NCI-H345 (cell line): Measurements from ENCODE around the gene KLK1.

Source experiments
- DNase-seq: peaks from one replicate; lab custom pipeline; 2025; lab: John Stamatoyannopoulos, UW

The KLK1 gene

GRCh38 chr19:50823389-50824042, at the start of gene KLK1:
Gene KLK1 (minus strand): TSS chr19:50823787. CDS start chr19:50823748, 39 bp downstream.
- DNase-seq, result no peak

DNA sequence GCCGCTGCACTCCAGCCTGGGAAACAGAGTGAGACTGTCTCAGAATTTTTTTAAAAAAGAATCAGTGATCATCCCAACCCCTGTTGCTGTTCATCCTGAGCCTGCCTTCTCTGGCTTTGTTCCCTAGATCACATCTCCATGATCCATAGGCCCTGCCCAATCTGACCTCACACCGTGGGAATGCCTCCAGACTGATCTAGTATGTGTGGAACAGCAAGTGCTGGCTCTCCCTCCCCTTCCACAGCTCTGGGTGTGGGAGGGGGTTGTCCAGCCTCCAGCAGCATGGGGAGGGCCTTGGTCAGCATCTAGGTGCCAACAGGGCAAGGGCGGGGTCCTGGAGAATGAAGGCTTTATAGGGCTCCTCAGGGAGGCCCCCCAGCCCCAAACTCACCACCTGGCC, 49.5 kb upstream of the KLK1 start, which contains the start of gene KLK2:
TSS of gene KLK2 (plus strand) at position 384 of the 400 bp plus-strand sequence. CDS start 35 bp downstream, outside the sequence.
- no peak for DNase-seq

- DNase-seq, result no peak
These were observed 47.0 kb upstream of the KLK1 start for GRCh38 chr19:50870417-50871089.

DNA sequence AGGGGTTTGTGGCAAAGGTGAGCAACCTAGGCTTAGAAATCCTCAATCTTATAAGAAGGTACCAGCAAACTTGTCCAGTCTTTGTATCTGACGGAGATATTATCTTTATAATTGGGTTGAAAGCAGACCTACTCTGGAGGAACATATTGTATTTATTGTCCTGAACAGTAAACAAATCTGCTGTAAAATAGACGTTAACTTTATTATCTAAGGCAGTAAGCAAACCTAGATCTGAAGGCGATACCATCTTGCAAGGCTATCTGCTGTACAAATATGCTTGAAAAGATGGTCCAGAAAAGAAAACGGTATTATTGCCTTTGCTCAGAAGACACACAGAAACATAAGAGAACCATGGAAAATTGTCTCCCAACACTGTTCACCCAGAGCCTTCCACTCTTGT, 45.9 kb upstream of the KLK1 start:
- DNase-seq, result no peak

- no peak for DNase-seq
These were observed 38.1 kb upstream of the KLK1 start for GRCh38 chr19:50861496-50862286.

GRCh38 chr19:50861010-50861409, 37.4 kb upstream of the KLK1 start:
- DNase-seq, result no peak

GRCh38 chr19:50859849-50860248, 36.3 kb upstream of the KLK1 start:
- DNase-seq, result no peak

DNA sequence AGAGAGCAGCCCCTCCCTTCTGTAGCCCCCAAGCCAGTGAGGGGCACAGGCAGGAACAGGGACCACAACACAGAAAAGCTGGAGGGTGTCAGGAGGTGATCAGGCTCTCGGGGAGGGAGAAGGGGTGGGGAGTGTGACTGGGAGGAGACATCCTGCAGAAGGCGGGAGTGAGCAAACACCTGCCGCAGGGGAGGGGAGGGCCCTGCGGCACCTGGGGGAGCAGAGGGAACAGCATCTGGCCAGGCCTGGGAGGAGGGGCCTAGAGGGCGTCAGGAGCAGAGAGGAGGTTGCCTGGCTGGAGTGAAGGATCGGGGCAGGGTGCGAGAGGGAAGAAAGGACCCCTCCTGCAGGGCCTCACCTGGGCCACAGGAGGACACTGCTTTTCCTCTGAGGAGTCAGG, 35.3 kb upstream of the KLK1 start:
- DNase-seq, result peak; percentile 81

DNA sequence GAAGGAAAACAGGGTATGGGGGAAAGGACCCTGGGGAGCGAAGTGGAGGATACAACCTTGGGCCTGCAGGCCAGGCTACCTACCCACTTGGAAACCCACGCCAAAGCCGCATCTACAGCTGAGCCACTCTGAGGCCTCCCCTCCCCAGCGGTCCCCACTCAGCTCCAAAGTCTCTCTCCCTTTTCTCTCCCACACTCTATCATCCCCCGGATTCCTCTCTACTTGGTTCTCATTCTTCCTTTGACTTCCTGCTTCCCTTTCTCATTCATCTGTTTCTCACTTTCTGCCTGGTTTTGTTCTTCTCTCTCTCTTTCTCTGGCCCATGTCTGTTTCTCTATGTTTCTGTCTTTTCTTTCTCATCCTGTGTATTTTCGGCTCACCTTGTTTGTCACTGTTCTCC, 33.8 kb upstream of the KLK1 start:
- DNase-seq, result no peak

- DNase-seq, result no peak
These were observed 31.2 kb upstream of the KLK1 start, which contains the start of gene KLK3 for GRCh38 chr19:50854636-50855410. Gene KLK3 (plus strand): TSS chr19:50854915. CDS start chr19:50854956, 41 bp downstream.

GRCh38 chr19:50851620-50852019, 28.0 kb upstream of the KLK1 start:
- DNase-seq, result no peak

- no peak for DNase-seq
These were observed 27.2 kb upstream of the KLK1 start for GRCh38 chr19:50850738-50851137.

DNA sequence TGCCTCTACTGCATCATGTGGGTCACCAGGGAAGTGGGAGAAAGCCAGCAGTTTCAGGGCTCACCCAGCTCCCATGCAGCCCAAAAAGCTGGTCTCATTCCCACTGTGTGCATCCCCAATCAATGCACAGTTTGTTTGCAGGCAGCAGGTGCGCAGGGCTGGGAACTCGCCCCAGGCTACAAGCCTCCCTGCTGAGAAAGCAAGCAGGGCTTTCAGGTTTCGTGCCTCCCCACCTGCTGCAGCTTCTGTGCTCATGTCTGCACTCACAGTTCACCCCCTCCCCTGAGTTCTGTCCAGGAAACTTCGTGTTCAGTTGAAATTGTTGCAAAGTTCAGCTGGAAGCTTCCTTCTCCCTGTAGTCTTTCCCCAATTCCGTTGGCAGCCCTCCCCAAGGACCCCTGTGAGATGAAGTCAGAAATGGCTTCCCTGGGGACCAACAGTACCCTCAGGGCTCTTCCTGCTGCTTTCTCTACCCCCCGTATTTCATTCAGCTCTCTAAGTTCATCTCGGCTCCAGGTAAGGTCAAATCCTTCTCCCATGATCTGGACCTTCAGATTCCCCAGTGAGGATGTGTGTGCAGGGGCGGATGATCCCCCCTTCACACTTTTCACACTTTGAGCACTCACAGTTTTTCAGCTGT, 20.8 kb upstream of the KLK1 start:
- peak; percentile 92 for DNase-seq

GRCh38 chr19:50843701-50844221, 20.2 kb upstream of the KLK1 start:
- DNase-seq, result peak; percentile 73

DNA sequence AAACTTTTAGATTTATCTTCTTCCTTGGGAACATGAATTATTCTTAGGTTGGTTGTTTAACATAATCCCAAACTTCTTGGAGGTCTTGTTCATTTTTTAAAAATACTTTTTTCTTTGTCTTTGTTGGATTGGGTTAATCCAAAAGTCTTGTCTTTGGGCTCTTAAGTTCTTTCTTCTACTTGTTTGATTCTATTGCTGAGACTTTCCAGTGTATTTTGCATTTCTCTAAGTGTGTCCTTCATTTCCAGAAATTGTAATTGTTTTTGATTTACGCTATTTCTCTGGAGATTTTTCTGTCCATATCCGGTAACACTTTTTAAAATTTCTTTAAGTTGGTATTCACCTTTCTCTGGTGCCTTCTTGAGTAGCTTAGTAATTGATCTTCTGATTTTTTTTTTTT, 19.6 kb upstream of the KLK1 start:
- no peak for DNase-seq

- DNase-seq, result no peak
These were observed 18.5 kb upstream of the KLK1 start for GRCh38 chr19:50842130-50842529.

DNA sequence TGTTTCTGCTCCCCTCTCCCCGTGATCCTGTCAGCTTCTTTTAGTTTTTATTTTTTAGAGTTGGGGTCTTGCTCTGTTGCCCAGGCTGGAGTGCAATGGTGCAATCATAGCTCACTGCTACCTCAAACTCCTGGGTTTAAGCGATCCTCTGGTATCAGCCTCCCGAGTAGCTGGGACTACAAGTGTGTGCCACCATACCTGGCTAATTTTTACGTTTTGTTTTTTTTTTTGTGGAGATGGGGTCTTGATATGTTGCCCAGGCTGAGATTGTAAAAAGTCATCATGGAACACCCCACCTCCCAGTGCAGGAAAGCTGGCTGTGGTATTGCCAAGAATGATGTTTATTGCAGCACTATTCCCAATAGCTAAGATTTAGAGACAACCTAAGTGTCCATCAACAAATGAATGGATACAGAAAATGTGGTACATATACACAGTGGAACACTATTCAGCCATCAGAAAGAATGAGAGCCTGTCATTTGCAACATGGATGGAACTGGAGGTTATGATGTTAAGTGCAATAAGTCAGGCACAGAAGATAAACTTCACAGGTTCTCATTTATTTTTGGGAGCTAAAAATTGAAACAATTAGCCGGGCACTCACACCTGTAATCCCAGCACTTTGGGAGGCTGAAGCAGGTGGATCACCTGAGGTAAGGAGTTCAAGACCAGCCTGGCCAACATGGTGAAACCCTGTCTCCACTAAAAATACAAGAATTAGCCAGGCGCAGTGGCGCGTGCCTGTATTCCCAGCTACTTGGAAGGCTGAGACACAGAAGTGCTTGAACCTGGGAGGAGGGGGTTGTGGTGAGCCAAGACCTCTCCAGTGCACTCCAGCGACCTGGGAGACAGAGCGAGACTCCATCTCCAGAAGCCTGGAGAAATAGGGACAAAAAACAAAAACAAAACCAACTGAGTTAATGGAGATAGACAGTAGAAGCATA, 16.4 kb upstream of the KLK1 start:
- no peak for DNase-seq

GRCh38 chr19:50838239-50838638, 14.7 kb upstream of the KLK1 start:
- DNase-seq, result peak; percentile 38

GRCh38 chr19:50837300-50837699, 13.7 kb upstream of the KLK1 start:
- no peak for DNase-seq

GRCh38 chr19:50836543-50837195, 13.1 kb upstream of the KLK1 start:
- DNase-seq, result no peak
